Activated naive CD8-positive, alpha-beta T cell treated with anti-CD3 and anti-CD28 coated beads, Interleukin-2, amount 50 U/mL, for 24 hours (primary cell): ENCODE results near the gene DNAI2.
A peak's percentile ranks its signal among the peaks of the same experiment; 100 is the strongest.

ENCODE experiments used
- ATAC-seq: fragments of 150-1000 bp; cut with Tn5 transposase; one replicate; pipeline ENCODE4 v1.10.0; 2021
- DNase-seq: peaks from one replicate; pipeline ENCODE4 v3.0.0; 2021
- H3K27ac Mint-ChIP-seq: one replicate; pipeline ENCODE4 v1.8.0; 2021; ENCODE audit warnings: mild to moderate bottlenecking, mixed read lengths
- H3K27me3 Mint-ChIP-seq: one replicate; pipeline ENCODE4 v1.8.0; 2021; ENCODE audit warnings: mixed read lengths
- H3K36me3 Mint-ChIP-seq: one replicate; pipeline ENCODE4 v1.8.0; 2021; ENCODE audit warnings: low read depth, mixed read lengths
- H3K4me1 Mint-ChIP-seq: one replicate; pipeline ENCODE4 v1.8.0; 2021; ENCODE audit warnings: mixed read lengths
- H3K4me3 Mint-ChIP-seq: one replicate; pipeline ENCODE4 v1.8.0; 2021; ENCODE audit warnings: mild to moderate bottlenecking, moderate library complexity, mixed read lengths
- H3K9me3 Mint-ChIP-seq: one replicate; pipeline ENCODE4 v1.8.0; 2021; ENCODE audit warnings: mixed read lengths

DNAI2 gene

DNA sequence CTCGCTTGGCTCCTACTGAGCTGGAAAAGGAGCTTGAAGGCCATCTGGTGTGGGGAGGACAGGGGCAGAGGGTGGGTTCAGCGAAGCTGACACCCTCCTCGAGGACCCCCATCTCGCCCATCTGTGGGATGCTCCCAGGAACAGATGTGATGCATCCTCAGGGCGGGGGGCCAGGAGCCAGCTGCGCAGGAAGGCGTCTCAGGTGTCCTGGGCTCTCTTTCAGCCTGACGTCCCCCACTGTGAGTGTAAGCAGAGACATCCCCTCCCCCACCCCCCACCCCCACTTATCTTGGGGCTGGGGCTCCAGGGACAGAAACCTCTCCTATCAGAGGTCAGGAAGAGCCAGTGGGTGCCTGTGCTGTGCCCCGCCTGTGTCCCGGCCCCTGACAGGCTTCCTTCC, 68.2 kb downstream of the DNAI2 start:
- Mint-ChIP-seq H3K27me3 (peaks cover 2% of the 10 kb centered on the region), H3K4me1 (no peaks in the 10 kb centered on the region), H3K9me3 (no peaks in the 10 kb centered on the region), H3K4me3 (no peak overlapping the region), H3K27ac (no peak overlapping the region), H3K36me3 (no peaks in the 10 kb centered on the region)
- ATAC-seq (no peak), DNase-seq (no peak)

DNA sequence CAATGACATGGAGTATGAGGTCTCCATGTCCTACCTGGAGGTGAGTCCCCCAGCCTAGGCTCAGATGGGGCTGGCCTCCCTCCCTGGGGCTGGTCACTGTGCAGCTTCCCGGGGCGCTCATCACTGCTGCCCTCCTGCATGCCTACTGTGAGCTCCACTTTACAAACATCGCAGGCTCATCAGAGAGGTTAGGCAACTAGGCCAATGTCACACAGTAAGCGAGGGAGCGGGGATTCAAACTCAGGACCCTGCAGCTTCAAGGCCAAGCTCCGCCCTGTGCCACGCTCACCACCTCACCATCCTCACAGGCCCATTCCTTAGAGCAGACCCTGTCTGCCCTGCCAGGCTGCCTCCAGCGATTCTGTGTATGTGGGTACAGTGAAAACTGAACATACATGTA, 69.1 kb downstream of the DNAI2 start:
- Mint-ChIP-seq H3K27ac (no peak overlapping the region), H3K27me3 (peaks cover 2% of the 10 kb centered on the region), H3K4me3 (no peak overlapping the region), H3K9me3 (no peaks in the 10 kb centered on the region), H3K4me1 (no peaks in the 10 kb centered on the region), H3K36me3 (no peaks in the 10 kb centered on the region)
- DNase-seq (no peak), ATAC-seq (no peak)

DNA sequence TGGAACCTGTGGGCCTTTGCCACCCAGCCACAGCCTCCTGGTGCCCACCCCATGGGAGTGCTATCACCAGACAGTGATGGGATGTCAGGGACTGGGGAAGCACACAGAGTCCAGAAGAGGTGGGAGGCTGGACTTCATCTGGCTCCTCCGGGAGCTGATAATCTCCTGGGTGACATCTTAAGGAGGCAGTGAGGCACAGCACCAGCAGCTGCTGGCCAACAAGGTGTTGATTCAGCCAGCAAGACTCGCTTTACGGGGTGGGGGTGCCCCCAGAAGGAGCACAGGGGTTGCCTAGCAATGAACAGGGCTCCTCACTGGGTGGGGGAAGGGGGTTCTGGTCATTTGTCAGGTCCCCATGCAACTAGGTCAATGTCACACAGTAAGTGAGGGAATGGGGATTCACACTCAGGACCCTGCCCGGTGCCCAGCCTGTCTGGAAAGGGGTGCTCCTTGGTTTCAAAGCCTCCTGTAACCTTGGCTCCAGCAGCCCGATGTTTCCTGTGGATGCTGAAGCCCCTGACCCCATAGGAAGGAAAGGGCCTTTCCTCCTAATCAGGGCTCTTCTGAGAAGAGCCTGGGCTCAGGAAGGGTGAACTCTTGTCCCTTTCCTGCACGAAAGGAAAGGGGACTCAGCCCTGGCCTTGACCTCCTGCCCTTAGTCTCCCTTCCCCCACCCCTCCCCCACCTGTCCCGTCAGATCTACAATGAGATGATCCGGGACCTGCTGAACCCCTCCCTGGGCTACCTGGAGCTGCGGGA, 69.7 kb downstream of the DNAI2 start:
- H3K4me3 Mint-ChIP-seq, result no peak overlapping the region
- H3K4me1 Mint-ChIP-seq, result no peaks in the 10 kb centered on the region
- DNase-seq (no peak), ATAC-seq (no peak)
- H3K27ac Mint-ChIP-seq, result no peak overlapping the region
- peaks cover 7% of the 10 kb centered on the region for H3K27me3 Mint-ChIP-seq
- H3K9me3 Mint-ChIP-seq, result no peaks in the 10 kb centered on the region
- H3K36me3 Mint-ChIP-seq, result no peaks in the 10 kb centered on the region

DNA sequence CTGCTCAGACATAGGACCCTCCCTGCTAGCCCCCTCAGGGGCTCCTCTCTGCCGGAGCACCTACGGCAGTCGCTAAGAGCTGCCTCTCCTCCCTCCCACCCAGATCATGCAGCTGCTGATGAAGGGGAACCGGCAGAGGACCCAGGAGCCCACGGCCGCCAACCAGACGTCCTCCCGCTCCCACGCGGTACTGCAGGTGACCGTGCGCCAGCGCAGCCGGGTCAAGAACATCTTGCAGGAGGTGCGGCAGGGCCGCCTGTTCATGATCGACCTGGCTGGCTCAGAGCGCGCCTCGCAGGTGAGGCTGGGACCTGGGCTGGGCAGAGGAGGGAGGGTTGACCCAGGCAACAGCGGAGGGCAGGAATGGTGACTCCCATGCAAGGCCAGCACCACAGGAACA, 70.6 kb downstream of the DNAI2 start:
- ATAC-seq (no peak), DNase-seq (no peak)
- H3K4me1 Mint-ChIP-seq, result no peaks in the 10 kb centered on the region
- peaks cover 8% of the 10 kb centered on the region for H3K27me3 Mint-ChIP-seq
- no peaks in the 10 kb centered on the region for H3K36me3 Mint-ChIP-seq
- no peak overlapping the region for H3K27ac Mint-ChIP-seq
- no peak overlapping the region for H3K4me3 Mint-ChIP-seq
- no peaks in the 10 kb centered on the region for H3K9me3 Mint-ChIP-seq

DNA sequence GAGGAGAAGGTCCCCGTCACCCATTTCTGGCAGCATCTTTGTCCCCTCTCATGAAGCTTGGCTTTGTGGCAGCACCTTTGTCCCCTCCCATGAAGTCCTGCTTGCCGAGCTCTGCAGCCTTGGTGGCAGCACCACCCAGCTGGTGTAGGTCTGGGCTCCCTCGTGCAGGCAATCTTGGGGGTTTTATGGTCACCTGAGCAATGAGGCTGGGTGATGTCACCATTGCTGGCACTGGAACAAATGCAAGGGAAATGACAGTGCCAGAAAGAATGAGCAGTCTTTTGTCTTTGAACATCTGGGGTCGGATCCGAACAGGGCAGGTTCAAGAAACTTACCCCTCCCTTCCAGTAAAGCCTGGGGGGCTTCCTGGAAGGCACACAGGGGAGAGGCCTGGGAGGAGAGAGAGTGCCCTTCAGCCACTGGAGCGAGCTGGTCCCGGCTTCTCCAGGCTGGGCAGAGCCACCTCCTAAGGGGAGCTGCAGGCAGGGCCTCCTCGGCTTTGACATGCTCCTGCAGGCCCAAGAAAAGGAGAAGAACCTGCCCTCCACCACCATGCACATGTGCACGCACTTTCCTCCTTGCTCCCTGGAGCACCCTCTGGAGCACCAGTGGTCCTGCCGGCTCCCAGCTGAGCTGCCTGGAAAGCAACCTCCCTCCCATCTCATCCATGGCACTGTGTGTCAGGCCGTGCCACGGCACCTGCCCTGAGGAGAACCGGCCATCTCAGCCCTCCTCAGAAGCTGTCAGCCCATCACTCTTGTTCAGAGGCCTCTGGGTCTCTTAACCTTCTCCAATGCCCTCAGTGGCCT, 71.6 kb downstream of the DNAI2 start:
- H3K9me3 Mint-ChIP-seq, result no peaks in the 10 kb centered on the region
- H3K27ac Mint-ChIP-seq, result no peak overlapping the region
- H3K4me1 Mint-ChIP-seq, result no peaks in the 10 kb centered on the region
- no peak overlapping the region for H3K4me3 Mint-ChIP-seq
- no peaks in the 10 kb centered on the region for H3K36me3 Mint-ChIP-seq
- DNase-seq, result no peak
- ATAC-seq, result no peak
- H3K27me3 Mint-ChIP-seq, result peaks cover 12% of the 10 kb centered on the region

DNA sequence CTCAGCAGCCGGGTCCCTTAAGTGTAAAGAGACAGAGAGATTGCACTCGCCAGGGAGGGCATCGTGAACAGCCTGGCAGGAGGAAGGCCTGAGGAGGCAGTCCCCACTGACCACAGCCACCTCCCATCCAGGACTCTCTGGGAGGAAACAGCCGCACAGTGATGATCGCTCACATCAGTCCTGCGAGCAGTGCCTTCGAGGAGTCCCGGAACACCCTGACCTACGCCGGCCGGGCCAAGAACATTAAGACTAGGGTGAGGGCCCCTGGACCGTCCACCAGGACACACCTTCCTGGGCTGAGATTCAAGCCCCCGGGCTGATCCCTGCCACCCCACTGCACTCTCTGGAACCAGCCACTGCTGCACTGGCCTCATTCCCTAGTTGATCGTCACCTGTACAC, 73.6 kb downstream of the DNAI2 start:
- H3K27me3 Mint-ChIP-seq, result peaks cover 21% of the 10 kb centered on the region
- no peak overlapping the region for H3K4me3 Mint-ChIP-seq
- H3K9me3 Mint-ChIP-seq, result no peaks in the 10 kb centered on the region
- ATAC-seq, result no peak
- no peaks in the 10 kb centered on the region for H3K36me3 Mint-ChIP-seq
- no peak overlapping the region for H3K27ac Mint-ChIP-seq
- no peak for DNase-seq
- H3K4me1 Mint-ChIP-seq, result no peaks in the 10 kb centered on the region

DNA sequence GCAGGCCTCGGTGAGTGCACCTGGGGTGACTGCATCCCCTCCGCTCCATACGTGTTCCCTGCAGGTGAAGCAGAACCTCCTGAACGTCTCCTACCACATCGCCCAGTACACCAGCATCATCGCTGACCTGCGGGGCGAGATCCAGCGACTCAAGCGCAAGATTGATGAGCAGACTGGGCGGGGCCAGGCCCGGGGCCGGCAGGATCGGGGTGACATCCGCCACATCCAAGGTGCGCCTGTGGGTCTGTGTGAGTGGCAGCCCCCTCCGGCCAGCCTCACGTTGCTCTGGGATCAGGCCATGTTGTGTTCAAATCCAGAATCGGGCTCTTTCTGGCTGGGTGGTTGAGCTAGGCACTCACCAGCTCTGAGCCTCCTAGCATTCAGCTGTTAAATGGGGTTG, 75.1 kb downstream of the DNAI2 start:
- DNase-seq (no peak), ATAC-seq (no peak)
- H3K36me3 Mint-ChIP-seq, result no peaks in the 10 kb centered on the region
- peaks cover under 1% of the 10 kb centered on the region for H3K4me1 Mint-ChIP-seq
- no peak overlapping the region for H3K27ac Mint-ChIP-seq
- no peak overlapping the region for H3K4me3 Mint-ChIP-seq
- H3K9me3 Mint-ChIP-seq, result no peaks in the 10 kb centered on the region
- peaks cover 34% of the 10 kb centered on the region for H3K27me3 Mint-ChIP-seq

DNA sequence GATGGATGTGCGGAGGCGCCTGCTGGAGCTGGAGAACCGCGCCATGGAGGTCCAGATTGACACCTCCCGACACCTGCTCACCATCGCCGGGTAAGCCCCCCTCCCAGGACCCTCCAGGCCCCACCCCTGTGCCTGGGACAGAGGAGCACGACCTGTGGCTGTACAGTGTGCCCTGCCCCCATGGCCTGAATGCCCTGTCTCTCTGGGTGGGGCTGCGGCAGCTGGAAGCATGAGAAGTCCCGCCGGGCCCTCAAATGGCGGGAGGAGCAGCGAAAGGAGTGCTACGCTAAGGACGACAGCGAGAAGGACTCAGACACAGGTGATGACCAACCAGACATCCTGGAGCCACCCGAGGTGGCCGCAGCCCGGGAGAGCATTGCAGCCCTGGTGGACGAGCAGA, 76.5 kb downstream of the DNAI2 start:
- ATAC-seq, result no peak
- Mint-ChIP-seq H3K4me1 (peaks cover 1% of the 10 kb centered on the region), H3K9me3 (no peaks in the 10 kb centered on the region), H3K27ac (no peak overlapping the region), H3K36me3 (no peaks in the 10 kb centered on the region), H3K4me3 (no peak overlapping the region), H3K27me3 (peaks cover 45% of the 10 kb centered on the region)
- DNase-seq, result no peak

DNA sequence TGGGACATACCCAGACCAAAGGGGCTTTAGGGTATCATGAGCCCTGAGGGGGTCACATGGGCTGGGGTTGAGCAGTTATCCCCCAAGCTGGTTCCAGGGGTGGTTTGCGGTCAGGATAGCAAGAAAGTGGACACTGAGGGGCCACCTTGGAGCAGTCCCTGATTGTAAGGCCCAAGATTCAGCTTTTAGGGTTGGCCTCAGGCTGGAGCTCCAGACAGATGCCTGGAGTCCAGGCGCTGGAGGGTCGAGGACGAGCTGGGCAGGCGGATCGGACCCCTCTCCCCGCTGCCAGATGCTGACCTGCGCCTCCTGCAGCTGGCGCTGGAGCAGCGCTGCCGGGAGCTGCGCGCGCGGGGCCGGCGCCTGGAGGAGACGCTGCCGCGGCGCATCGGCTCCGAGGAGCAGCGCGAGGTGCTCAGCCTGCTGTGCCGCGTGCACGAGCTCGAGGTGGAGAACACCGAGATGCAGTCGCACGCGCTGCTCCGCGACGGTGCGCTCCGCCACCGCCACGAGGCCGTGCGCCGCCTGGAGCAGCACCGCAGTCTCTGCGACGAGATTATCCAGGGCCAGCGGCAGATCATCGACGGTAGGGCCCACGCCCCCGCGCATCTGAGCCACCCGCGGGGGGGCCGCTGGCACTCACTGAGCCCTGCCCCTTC, 77.6 kb downstream of the DNAI2 start:
- Mint-ChIP-seq H3K4me1 (peaks cover 1% of the 10 kb centered on the region), H3K27ac (no peak overlapping the region)
- ATAC-seq, result peak; percentile 26

DNA sequence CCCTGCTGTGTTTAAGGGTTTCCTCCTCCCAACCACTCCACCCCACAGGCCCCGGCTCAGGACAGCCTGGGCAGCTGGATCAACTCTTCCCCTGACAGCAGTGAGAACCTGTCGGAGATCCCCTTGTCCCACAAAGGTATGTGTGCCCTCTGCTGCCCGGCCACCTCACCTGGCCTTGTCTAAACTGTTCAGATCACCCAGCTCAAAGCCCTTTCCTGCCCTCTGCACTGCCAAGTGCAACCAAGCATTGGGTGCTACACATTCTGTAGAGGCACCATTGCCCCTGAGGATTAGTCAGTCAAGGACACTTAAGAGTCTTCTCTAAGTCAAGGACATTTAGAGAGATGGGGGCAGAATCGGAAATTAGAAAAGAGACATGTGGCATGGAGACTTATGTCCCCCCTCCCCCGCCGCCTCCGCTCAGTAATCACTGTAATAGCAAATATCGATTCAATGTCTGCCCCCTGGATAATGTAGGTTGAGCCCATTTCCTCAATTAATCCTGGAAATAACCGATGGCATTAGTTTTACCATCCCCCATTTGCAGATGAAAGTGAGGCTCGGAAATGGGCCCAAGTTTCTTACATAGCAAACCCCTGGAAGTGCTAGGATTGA, 79.5 kb downstream of the DNAI2 start:
- DNase-seq (no peak), ATAC-seq (no peak)
- Mint-ChIP-seq H3K9me3 (no peaks in the 10 kb centered on the region), H3K36me3 (no peaks in the 10 kb centered on the region), H3K27ac (no peak overlapping the region), H3K4me1 (peaks cover 3% of the 10 kb centered on the region), H3K27me3 (peaks cover 60% of the 10 kb centered on the region), H3K4me3 (no peak overlapping the region)

More for the DNA sequence above, 77.6 kb downstream of the DNAI2 start:
- peaks cover 53% of the 10 kb centered on the region for H3K27me3 Mint-ChIP-seq
- no peak for DNase-seq
- no peaks in the 10 kb centered on the region for H3K9me3 Mint-ChIP-seq
- no peak overlapping the region for H3K4me3 Mint-ChIP-seq
- H3K36me3 Mint-ChIP-seq, result no peaks in the 10 kb centered on the region

DNA sequence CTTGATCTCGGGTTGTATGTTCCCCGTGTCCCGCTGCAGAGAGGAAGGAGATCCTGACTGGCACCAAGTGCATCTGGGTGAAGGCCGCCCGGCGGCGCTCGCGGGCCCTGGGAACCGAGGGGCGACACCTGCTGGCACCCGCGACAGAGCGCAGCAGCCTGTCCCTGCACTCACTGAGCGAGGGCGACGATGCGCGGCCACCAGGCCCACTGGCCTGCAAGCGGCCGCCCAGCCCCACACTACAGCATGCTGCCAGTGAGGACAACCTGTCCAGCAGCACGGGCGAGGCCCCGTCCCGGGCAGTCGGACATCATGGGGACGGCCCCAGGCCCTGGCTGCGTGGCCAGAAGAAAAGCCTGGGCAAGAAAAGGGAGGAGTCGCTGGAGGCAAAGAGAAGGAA, 80.1 kb downstream of the DNAI2 start:
- Mint-ChIP-seq H3K9me3 (no peaks in the 10 kb centered on the region), H3K27me3 (peaks cover 61% of the 10 kb centered on the region), H3K36me3 (no peaks in the 10 kb centered on the region), H3K4me1 (peaks cover 3% of the 10 kb centered on the region), H3K27ac (no peak overlapping the region), H3K4me3 (no peak overlapping the region)
- peak; percentile 77 for DNase-seq
- peak; percentile 68 for ATAC-seq

DNA sequence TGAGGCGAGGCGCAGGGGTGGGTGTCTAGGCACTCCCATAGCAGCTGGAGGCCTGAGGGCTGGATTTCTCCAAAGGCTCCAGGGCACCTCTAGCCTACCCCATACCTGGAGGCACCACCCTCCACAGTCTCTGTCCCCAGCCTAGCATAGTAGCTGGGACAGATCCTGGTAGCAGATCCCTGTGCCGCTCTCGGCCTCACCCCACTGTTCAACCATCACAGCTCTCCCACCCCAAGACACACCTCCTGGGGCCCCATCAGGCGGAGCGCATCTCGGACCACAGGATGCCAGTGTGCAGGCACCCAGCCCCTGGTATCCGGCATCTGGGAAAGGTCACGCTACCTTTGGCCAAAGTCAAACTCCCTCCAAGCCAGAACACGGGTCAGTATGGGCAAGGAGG, 80.5 kb downstream of the DNAI2 start:
- Mint-ChIP-seq H3K4me3 (no peak overlapping the region), H3K9me3 (no peaks in the 10 kb centered on the region), H3K27ac (no peak overlapping the region), H3K4me1 (peaks cover 3% of the 10 kb centered on the region), H3K27me3 (peaks cover 61% of the 10 kb centered on the region), H3K36me3 (no peaks in the 10 kb centered on the region)
- DNase-seq, result no peak
- ATAC-seq, result no peak

DNA sequence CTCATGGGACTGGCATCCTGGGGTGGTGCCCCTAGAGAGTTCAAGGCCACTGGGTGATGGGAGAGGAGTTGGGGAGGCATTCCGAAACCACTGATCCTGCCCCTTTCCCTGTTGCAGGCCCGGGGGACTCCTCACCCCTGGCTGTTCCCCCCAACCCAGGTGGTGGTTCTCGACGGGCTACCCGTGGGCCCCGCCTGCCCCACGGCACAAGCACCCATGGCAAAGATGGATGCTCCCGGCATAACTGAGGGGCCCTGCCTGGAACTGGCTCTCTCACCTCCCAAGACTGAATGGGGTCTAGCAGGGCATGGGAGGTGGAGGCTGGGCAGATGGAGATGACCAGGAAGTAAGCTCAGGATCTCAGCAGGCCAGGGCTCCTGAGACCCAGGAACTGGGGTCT, 81.0 kb downstream of the DNAI2 start:
- Mint-ChIP-seq H3K27ac (no peak overlapping the region), H3K36me3 (no peaks in the 10 kb centered on the region), H3K4me1 (peaks cover 3% of the 10 kb centered on the region), H3K27me3 (peaks cover 59% of the 10 kb centered on the region), H3K9me3 (no peaks in the 10 kb centered on the region), H3K4me3 (no peak overlapping the region)
- DNase-seq (no peak), ATAC-seq (no peak)

DNA sequence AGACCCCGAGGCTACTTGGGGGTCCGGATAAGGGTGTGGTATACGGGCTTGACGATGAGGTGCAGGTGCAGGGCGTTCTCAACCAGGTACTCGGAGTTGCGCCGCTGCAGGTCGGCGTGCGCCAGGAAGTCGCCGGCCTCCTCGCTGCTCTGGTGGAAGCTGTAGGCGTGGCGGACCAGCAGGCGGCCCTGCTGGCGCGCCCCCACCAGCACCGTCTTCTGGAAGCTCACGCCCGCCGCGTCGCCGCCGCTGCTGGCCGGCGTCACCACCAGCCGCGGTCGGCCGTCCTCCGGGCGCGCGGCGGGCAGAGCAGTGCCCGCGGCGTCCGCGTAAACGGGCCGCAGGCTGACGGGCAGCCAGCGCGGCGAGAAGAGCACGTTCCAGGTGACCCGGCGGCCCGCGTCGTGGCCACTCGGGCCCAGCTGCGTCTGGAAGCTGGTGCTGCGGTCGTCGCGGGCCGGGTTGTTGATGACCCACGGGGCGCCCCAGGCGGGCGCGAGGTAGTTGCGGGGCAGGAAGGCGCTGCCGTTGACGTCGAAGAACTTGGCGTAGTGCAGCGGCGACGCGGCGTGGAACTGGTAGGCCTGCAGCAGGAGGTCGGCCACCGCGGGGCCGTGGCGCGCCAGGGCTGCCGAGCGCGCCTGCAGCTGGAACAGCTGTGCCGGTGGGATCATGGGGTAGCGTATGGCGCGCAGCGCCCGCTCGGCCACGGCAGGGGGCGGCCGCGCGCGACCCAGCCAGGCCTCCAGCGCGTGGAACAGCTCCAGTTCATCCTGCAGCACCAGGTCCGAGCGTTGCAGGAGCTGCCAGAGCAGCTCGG, 82.8 kb downstream of the DNAI2 start:
- Mint-ChIP-seq H3K27me3 (peaks cover 59% of the 10 kb centered on the region), H3K27ac (no peak overlapping the region), H3K4me3 (no peak overlapping the region), H3K9me3 (no peaks in the 10 kb centered on the region), H3K4me1 (peaks cover 3% of the 10 kb centered on the region), H3K36me3 (no peaks in the 10 kb centered on the region)
- ATAC-seq, result no peak
- DNase-seq, result no peak
